K562 (cell line): ENCODE measurements around the gene B3GNT4. TPM values are rescaled to one million over a fixed set of nuclear protein-coding genes. Genes with fewer than 3 reads are reported as not detected.
A peak's percentile ranks its signal among the peaks of the same experiment; 100 is the strongest.

ENCODE experiments used
- ATAC-seq: fragments of 200-7000 bp; cut with Tn5 transposase; 3 replicates; pipeline ENCODE4 v1.9.1; 2020; ENCODE audit warnings: moderate library complexity
- BruUV-seq: library from RNA; stranded (reverse); fragments of 400-500 nt; replicated peaks from 2 replicates; lab custom pipeline; 2021; lab: Mats Ljungman, UMichigan
- CTCF ChIA-PET: fragments of 300-600 bp; formaldehyde crosslinking; extraction: SDS; loops from one replicate; lab custom pipeline; 2021; ENCODE audit warnings: low intra/inter-chr PET ratio; lab: Yijun Ruan, JAX
- POLR2A ChIA-PET: fragments of 300-600, 350-650 bp; sonication (Branson Sonifier 250); formaldehyde crosslinking; extraction: SDS; loops from one replicate; lab custom pipeline; 2021; ENCODE audit warnings: antibody characterized with exemption, inconsistent platforms; lab: Yijun Ruan, JAX
- DNase-seq, 4 experiments: peaks; one replicate each; pipeline versions ENCODE4 v3.0.0 to v3.0.0-alpha.2; 2011 to 2018; ENCODE audit warnings: low spot score in 3 of 4, mixed read lengths in 3 of 4; ENCODE audit errors: extremely low read depth in 1 of 4
- FAIRE-seq: peaks from 2 replicates; lab custom pipeline; 2011; peaks lifted over from hg19 to GRCh38; lab: Jason Lieb, UNC
- H2AFZ ChIP-seq: 2 replicates; pipeline ENCODE4 v1.6.0; 2011; ENCODE audit warnings: low read depth, low read length, control low read depth, inconsistent platforms
- H3K27ac ChIP-seq: fragments of 200-600 bp; 3 replicates; pipeline ENCODE4 v1.8.0; 2011; ENCODE audit warnings: low read depth, mild to moderate bottlenecking, control low read depth, inconsistent platforms, low read length, moderate library complexity, mixed read lengths; ENCODE audit errors: extremely low read depth
- H3K27me3 ChIP-seq, 2 experiments: fragments of 300-600 bp in 1 of 2; 2 replicates in 1 of 2; 3 replicates in 1 of 2; pipeline versions ENCODE4 v1.6.0 to v1.8.0; 2011; ENCODE audit warnings: inconsistent platforms in 2 of 2, low read length in 2 of 2, mild to moderate bottlenecking in 1 of 2, mixed read lengths in 1 of 2, moderate library complexity in 1 of 2; ENCODE audit not compliant: control insufficient read depth in 2 of 2, insufficient read depth in 2 of 2
- H3K36me3 ChIP-seq: fragments of 300-600 bp; 3 replicates; pipeline ENCODE4 v1.8.0; 2011; ENCODE audit warnings: mild to moderate bottlenecking, low read length, inconsistent platforms; ENCODE audit not compliant: control insufficient read depth, insufficient read depth
- H3K4me1 ChIP-seq, 2 experiments: fragments of 200-600 bp in 1 of 2; replicated peaks in 1 of 2; 2 replicates in 1 of 2; 3 replicates in 1 of 2; pipeline versions ENCODE4 v1.5.1 to v1.8.0; 2011; ENCODE audit warnings: inconsistent platforms in 2 of 2, low read length in 2 of 2, mild to moderate bottlenecking in 1 of 2, mixed read lengths in 1 of 2, moderate library complexity in 1 of 2; ENCODE audit not compliant: control insufficient read depth in 2 of 2, insufficient read depth in 2 of 2
- H3K4me2 ChIP-seq: 2 replicates; pipeline ENCODE4 v1.6.1; 2011; ENCODE audit warnings: low read length, control low read depth, inconsistent platforms, mixed read lengths; ENCODE audit not compliant: insufficient read depth
- H3K4me3 ChIP-seq: fragments of 200-600 bp; sonication (generic), shearing (Covaris generic); 2 replicates; pipeline ENCODE4 v1.5.1; 2016; ENCODE audit warnings: control low read depth, inconsistent platforms
- H3K79me2 ChIP-seq: fragments of 200-600 bp; 3 replicates; pipeline ENCODE4 v1.8.0; 2011; ENCODE audit warnings: low read length, inconsistent platforms; ENCODE audit not compliant: control insufficient read depth, insufficient read depth
- H3K9ac ChIP-seq, 2 experiments: 2 replicates each; pipeline versions ENCODE4 v1.6.0 to v1.6.1; 2011; ENCODE audit warnings: low read depth in 2 of 2, low read length in 2 of 2, control low read depth in 1 of 2, inconsistent platforms in 1 of 2, mild to moderate bottlenecking in 1 of 2, mixed read lengths in 1 of 2; ENCODE audit not compliant: insufficient read depth in 1 of 2
- H3K9me1 ChIP-seq: one replicate; pipeline ENCODE4 v1.6.0; 2011; ENCODE audit warnings: inconsistent platforms, mild to moderate bottlenecking, low read length, moderate library complexity; ENCODE audit not compliant: control insufficient read depth, insufficient read depth
- H3K9me3 ChIP-seq: replicated peaks from 2 replicates; pipeline ENCODE4 v1.5.1; 2011; ENCODE audit warnings: low read depth, low read length, inconsistent platforms; ENCODE audit not compliant: control insufficient read depth, insufficient read depth
- H4K20me1 ChIP-seq: replicated peaks from 2 replicates; pipeline ENCODE4 v1.6.1; 2011; ENCODE audit warnings: low read length, inconsistent platforms, mixed read lengths; ENCODE audit not compliant: control insufficient read depth, insufficient read depth
- ATF2 ChIP-seq: sonication (generic); formaldehyde crosslinking; IDR thresholded peaks from 2 replicates; pipeline ENCODE4 v1.8.1; 2022; ENCODE audit warnings: missing genetic modification reagents
- E2F3 ChIP-seq: fragments of 250-450 bp; sonication (Bioruptor Pico); IDR thresholded peaks from 2 replicates; pipeline ENCODE4 v1.4.0; 2020; ENCODE audit warnings: mild to moderate bottlenecking
- ILF3 ChIP-seq: fragments of 450-650 bp; IDR thresholded peaks from 2 replicates; pipeline ENCODE4 v1.6.1; 2018; ENCODE audit warnings: antibody characterized with exemption, mild to moderate bottlenecking, moderate library complexity, borderline replicate concordance
- SREBF2 ChIP-seq: sonication (generic); formaldehyde crosslinking; IDR thresholded peaks from 2 replicates; pipeline ENCODE4 v1.4.0; 2020; ENCODE audit warnings: mild to moderate bottlenecking, missing genetic modification reagents
- ZNF217 ChIP-seq: sonication (generic); formaldehyde crosslinking; IDR thresholded peaks from 2 replicates; pipeline ENCODE4 v1.8.0; 2022; ENCODE audit warnings: mild to moderate bottlenecking, missing genetic modification reagents
- ZNF740 ChIP-seq, 3 experiments: fragments of 200-800 bp in 1 of 3; sonication (Bioruptor generic) in 1 of 3; sonication (generic) in 1 of 3; formaldehyde crosslinking in 1 of 3; IDR thresholded peaks; 2 replicates each; pipeline versions ENCODE4 v1.6.1 to v1.8.0; 2016 to 2022; ENCODE audit warnings: mild to moderate bottlenecking in 2 of 3, missing compliant biosample characterization in 2 of 3, missing genetic modification characterization in 2 of 3, missing genetic modification reagents in 1 of 3
- WGBS: fragments of 100-300 bp; shearing (Covaris generic); methylation state at CpG from one replicate; pipeline ENCODE4 v1.1.6; 2016; ENCODE audit warnings: low coverage, mixed read lengths; ENCODE audit not compliant: insufficient coverage; ENCODE audit errors: missing lambda C conversion rate; 5-methylcytosine and 5-hydroxymethylcytosine counted together
- in situ Hi-C: fragments of 300-500 bp; cut with MboI; formaldehyde crosslinking; loops from 4 replicates; pipeline ENCODE4 v1.15.0; 2018; ENCODE audit warnings: inconsistent platforms, mixed read lengths
- intact Hi-C: fragments of 100-400 bp; cut with micrococcal nuclease; formaldehyde crosslinking; loops from 2 replicates; pipeline ENCODE4 v1.14.2; 2022
- polyA plus RNA-seq, 8 experiments: library from polyadenylated mRNA; depleted of rRNA in 4 of 8; stranded (reverse) in 5 of 8; unstranded in 3 of 8; fragments of >200 nt; fragmentation: Nextera tagmentation in 2 of 8; fragmentation: Illumina TruSeq in 1 of 8; extraction: Ambion mirVana in 2 of 8; extraction: Trizol in 1 of 8; gene quantifications; 2 replicates each; pipeline versions ENCODE4 v1.2.1 to v1.2.3, GENCODE V29; 2011 to 2014; ENCODE audit warnings: inconsistent platforms in 1 of 8, missing spikeins in 1 of 8
- total RNA-seq, 7 experiments: library from RNA; depleted of rRNA in 6 of 7; stranded (reverse); fragments of >200 nt in 6 of 7; fragmentation: Illumina TruSeq in 2 of 7; extraction: Trizol in 2 of 7; gene quantifications; 2 replicates each; pipeline versions ENCODE4 v1.2.1 to v1.2.3, GENCODE V29; 2011 to 2021; ENCODE audit warnings: low replicate concordance in 1 of 7
- TF ChIP-seq, protein P1 (sequence below), 2 experiments: fragments of 450-650 bp; formaldehyde crosslinking in 1 of 2; IDR thresholded peaks; 2 replicates each; pipeline versions ENCODE4 v1.4.0 to v1.6.1; 2014 to 2020; ENCODE audit warnings: mild to moderate bottlenecking in 2 of 2, borderline replicate concordance in 1 of 2, low read depth in 1 of 2

B3GNT4 gene
- total and polyA plus RNA-seq, 9 of the 15 experiments (the other 6 are each of a cell fraction or from before 2014, with no cell fraction given): 0.17 to 3.2 (median 1.3) TPM

DNA sequence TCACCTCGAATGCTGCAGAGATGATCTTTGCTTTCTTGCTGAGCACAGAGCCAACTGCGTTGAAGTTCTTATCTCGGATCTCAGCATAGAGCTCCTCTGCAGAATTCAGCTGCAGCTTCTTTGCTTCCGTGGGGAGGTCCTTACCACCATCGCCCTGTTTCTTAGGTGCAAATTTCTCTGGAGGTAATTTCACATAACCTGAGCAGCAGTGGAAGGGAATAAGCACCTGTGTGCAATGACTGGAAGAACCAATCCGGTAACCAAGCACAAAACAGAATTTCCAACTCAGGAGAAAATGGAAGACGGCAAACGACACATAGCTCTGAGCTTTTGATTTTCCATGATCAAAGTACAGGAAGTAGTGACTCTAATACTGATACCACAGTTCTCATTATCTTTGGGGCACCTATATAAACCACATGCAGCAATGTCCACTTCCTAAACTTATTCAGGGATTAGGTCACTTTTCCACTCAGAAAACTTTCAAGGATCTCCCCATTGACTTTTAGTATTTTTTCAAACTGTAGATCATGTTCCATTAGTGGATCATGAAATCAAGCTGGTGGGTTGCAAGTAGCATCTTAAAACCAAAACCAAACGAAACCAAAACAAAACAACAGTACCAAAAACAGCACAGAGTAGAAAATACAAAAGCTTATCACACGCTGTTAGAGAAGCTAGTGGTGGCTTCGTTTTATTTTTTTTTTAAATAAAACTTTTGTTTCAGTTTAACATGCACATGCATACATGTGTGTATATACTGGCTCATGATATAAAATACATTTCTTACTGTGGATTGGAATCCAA lies 41.3 kb downstream of the B3GNT4 start:
- WGBS: 37% methylated on average over 11 of the region's 11 CpGs
- Histone ChIP-seq H3K9ac (no peak overlapping the region; a peak in 1 of 4 replicates), H3K9me3 (no peaks in the 10 kb centered on the region), H4K20me1 (no peaks in the 10 kb centered on the region), H3K4me3 (no peak overlapping the region), H3K27me3 (no peaks in the 10 kb centered on the region), H3K27ac (peak overlapping the region; percentile 13; the same call in 1 of the 3 replicates), H3K79me2 (no peaks in the 10 kb centered on the region), H3K4me1 (peaks cover 2 to 9% of the 10 kb centered on the region in 2 experiments; a peak in 3 of 5 replicates), H3K9me1 (no peaks in the 10 kb centered on the region), H3K4me2 (0 out of 2 replicates have a peak overlapping the region, but pooled peaks have one; percentile 32), H3K36me3 (peaks cover 26% of the 10 kb centered on the region), H2AFZ (peak overlapping the region; percentile 27; the same call in 1 of the 2 replicates)
- no TSS peak for BruUV-seq
- ChIA-PET POLR2A (interaction anchor here (0.7 to 1.6 kb wide), 8 partner anchors 9 to 23 kb away, joined by 3 to 6 read pairs (median 4); partner anchors contain the start of gene VPS33A), CTCF (no interaction called here)
- FAIRE-seq (peak; percentile 19), ATAC-seq (peak; percentile 65), DNase-seq (no peak)
- TF ChIP-seq, protein P1, sequence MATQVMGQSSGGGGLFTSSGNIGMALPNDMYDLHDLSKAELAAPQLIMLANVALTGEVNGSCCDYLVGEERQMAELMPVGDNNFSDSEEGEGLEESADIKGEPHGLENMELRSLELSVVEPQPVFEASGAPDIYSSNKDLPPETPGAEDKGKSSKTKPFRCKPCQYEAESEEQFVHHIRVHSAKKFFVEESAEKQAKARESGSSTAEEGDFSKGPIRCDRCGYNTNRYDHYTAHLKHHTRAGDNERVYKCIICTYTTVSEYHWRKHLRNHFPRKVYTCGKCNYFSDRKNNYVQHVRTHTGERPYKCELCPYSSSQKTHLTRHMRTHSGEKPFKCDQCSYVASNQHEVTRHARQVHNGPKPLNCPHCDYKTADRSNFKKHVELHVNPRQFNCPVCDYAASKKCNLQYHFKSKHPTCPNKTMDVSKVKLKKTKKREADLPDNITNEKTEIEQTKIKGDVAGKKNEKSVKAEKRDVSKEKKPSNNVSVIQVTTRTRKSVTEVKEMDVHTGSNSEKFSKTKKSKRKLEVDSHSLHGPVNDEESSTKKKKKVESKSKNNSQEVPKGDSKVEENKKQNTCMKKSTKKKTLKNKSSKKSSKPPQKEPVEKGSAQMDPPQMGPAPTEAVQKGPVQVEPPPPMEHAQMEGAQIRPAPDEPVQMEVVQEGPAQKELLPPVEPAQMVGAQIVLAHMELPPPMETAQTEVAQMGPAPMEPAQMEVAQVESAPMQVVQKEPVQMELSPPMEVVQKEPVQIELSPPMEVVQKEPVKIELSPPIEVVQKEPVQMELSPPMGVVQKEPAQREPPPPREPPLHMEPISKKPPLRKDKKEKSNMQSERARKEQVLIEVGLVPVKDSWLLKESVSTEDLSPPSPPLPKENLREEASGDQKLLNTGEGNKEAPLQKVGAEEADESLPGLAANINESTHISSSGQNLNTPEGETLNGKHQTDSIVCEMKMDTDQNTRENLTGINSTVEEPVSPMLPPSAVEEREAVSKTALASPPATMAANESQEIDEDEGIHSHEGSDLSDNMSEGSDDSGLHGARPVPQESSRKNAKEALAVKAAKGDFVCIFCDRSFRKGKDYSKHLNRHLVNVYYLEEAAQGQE (IDR thresholded peaks at IDR 0.05; ENCODE audit: borderline replicate concordance): no peak
- TF ChIP-seq, protein P1 (CRISPR knock-in tag; IDR thresholded peaks at IDR 0.05; ENCODE audit: low read depth): no peak
- no peak for TF ChIP-seq SREBF2 (CRISPR knock-in tag)
- no peak for TF ChIP-seq E2F3 (CRISPR knock-in tag)
- no peak for TF ChIP-seq ZNF217 (CRISPR knock-in tag)
- TF ChIP-seq ILF3: no peak
- TF ChIP-seq ZNF740 (CRISPR knock-in tag; IDR thresholded peaks at IDR 0.05): no peak
- no peak for TF ChIP-seq ZNF740 (tag; IDR thresholded peaks at IDR 0.05)
- TF ChIP-seq ATF2 (CRISPR knock-in tag): no peak
- intact Hi-C loops: no loop called here
- in situ Hi-C loops: no loop called here
